ENCODE results near the gene EGLN3. TPM values are rescaled to one million over a fixed set of nuclear protein-coding genes. Genes with fewer than 3 reads are reported as not detected.
"Not testable (repeated sequence)": the region's sequence is repeated elsewhere in the genome, so short reads cannot be mapped to it uniquely, and the experiment has no call there.

Gene EGLN3
- total RNA-seq, 1 experiment from 2014 or later, result 0.54 TPM

GRCh38 chr14:33978892-33979612, 28.2 kb upstream of the EGLN3 start:
- Mint-ChIP-seq H3K9me3 (ENCODE audit: unreplicated experiment) (no peaks in the 10 kb centered on the region), H3K27me3 (ENCODE audit: insufficient read depth, unreplicated experiment) (no peaks in the 10 kb centered on the region), H3K4me1 (ENCODE audit: insufficient read depth, unreplicated experiment) (no peaks in the 10 kb centered on the region), H3K27ac (ENCODE audit: low read depth, unreplicated experiment) (no peak overlapping the region), H3K4me3 (ENCODE audit: unreplicated experiment) (no peak overlapping the region), H3K36me3 (ENCODE audit: insufficient read depth, unreplicated experiment) (no peaks in the 10 kb centered on the region)
- TF ChIP-seq, protein P1, sequence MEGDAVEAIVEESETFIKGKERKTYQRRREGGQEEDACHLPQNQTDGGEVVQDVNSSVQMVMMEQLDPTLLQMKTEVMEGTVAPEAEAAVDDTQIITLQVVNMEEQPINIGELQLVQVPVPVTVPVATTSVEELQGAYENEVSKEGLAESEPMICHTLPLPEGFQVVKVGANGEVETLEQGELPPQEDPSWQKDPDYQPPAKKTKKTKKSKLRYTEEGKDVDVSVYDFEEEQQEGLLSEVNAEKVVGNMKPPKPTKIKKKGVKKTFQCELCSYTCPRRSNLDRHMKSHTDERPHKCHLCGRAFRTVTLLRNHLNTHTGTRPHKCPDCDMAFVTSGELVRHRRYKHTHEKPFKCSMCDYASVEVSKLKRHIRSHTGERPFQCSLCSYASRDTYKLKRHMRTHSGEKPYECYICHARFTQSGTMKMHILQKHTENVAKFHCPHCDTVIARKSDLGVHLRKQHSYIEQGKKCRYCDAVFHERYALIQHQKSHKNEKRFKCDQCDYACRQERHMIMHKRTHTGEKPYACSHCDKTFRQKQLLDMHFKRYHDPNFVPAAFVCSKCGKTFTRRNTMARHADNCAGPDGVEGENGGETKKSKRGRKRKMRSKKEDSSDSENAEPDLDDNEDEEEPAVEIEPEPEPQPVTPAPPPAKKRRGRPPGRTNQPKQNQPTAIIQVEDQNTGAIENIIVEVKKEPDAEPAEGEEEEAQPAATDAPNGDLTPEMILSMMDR (IDR thresholded peaks at IDR 0.05; ENCODE audit: unreplicated experiment), result no peak
- intact Hi-C loops (cut with micrococcal nuclease), result no loop called here
- no peak for DNase-seq (ENCODE audit: unreplicated experiment)
- ChIA-PET POLR2A (no interaction called here), CTCF (interaction anchor here (0.6 kb wide), 1 partner anchor 78 kb away, joined by 3 read pairs; no protein-coding TSS in a partner anchor)
- BruUV-seq (replicated peaks), result no TSS peak

- Mint-ChIP-seq H3K4me3 (ENCODE audit: unreplicated experiment) (no peak overlapping the region), H3K9me3 (ENCODE audit: unreplicated experiment) (peaks cover 7% of the 10 kb centered on the region), H3K36me3 (ENCODE audit: insufficient read depth, unreplicated experiment) (no peaks in the 10 kb centered on the region), H3K27me3 (ENCODE audit: insufficient read depth, unreplicated experiment) (no peaks in the 10 kb centered on the region), H3K4me1 (ENCODE audit: insufficient read depth, unreplicated experiment) (no peaks in the 10 kb centered on the region), H3K27ac (ENCODE audit: low read depth, unreplicated experiment) (no peak overlapping the region)
- ChIA-PET POLR2A (no interaction called here), CTCF (interaction anchor here (0.7 to 0.9 kb wide), 2 partner anchors 10 to 338 kb away, joined by 3 read pairs; no protein-coding TSS in a partner anchor)
- DNase-seq (ENCODE audit: unreplicated experiment), result no peak
- TF ChIP-seq, protein P1 (IDR thresholded peaks at IDR 0.05; ENCODE audit: unreplicated experiment), result no peak
- no TSS peak for BruUV-seq (replicated peaks)
- intact Hi-C loops (cut with micrococcal nuclease), result no loop called here
Measured at GRCh38 chr14:33972583-33973081, 21.8 kb upstream of the EGLN3 start.

- H3K27ac Mint-ChIP-seq (ENCODE audit: low read depth, unreplicated experiment); POLR2A ChIA-PET; DNase-seq (ENCODE audit: unreplicated experiment); H3K9me3 Mint-ChIP-seq (ENCODE audit: unreplicated experiment); BruUV-seq (replicated peaks); H3K27me3 Mint-ChIP-seq (ENCODE audit: insufficient read depth, unreplicated experiment); H3K36me3 Mint-ChIP-seq (ENCODE audit: insufficient read depth, unreplicated experiment); H3K4me1 Mint-ChIP-seq (ENCODE audit: insufficient read depth, unreplicated experiment); CTCF ChIA-PET; intact Hi-C loops (cut with micrococcal nuclease); H3K4me3 Mint-ChIP-seq (ENCODE audit: unreplicated experiment): not testable (repeated sequence)
Measured at GRCh38 chr14:33969846-33970245, 19.0 kb upstream of the EGLN3 start.

GRCh38 chr14:33968722-33969121, 17.8 kb upstream of the EGLN3 start:
- Mint-ChIP-seq H3K9me3 (ENCODE audit: unreplicated experiment) (peaks cover 7% of the 10 kb centered on the region), H3K4me3 (ENCODE audit: unreplicated experiment) (no peak overlapping the region), H3K27me3 (ENCODE audit: insufficient read depth, unreplicated experiment) (no peaks in the 10 kb centered on the region), H3K27ac (ENCODE audit: low read depth, unreplicated experiment) (no peak overlapping the region), H3K36me3 (ENCODE audit: insufficient read depth, unreplicated experiment) (no peaks in the 10 kb centered on the region), H3K4me1 (ENCODE audit: insufficient read depth, unreplicated experiment) (no peaks in the 10 kb centered on the region)
- CTCF ChIA-PET, result interaction anchor here (1.3 kb wide), 1 partner anchor 130 kb away, joined by 3 read pairs; no protein-coding TSS in a partner anchor
- intact Hi-C loops (cut with micrococcal nuclease), result no loop called here
- TF ChIP-seq, protein P1 (IDR thresholded peaks at IDR 0.05; ENCODE audit: unreplicated experiment), result no peak
- DNase-seq (ENCODE audit: unreplicated experiment), result no peak
- BruUV-seq (replicated peaks), result no TSS peak
- POLR2A ChIA-PET, result interaction anchor here (0.7 kb wide), 1 partner anchor 116 kb away, joined by 3 read pairs; no protein-coding TSS in a partner anchor
